Measurements from ENCODE around the gene RPL18.

The RPL18 gene

DNA sequence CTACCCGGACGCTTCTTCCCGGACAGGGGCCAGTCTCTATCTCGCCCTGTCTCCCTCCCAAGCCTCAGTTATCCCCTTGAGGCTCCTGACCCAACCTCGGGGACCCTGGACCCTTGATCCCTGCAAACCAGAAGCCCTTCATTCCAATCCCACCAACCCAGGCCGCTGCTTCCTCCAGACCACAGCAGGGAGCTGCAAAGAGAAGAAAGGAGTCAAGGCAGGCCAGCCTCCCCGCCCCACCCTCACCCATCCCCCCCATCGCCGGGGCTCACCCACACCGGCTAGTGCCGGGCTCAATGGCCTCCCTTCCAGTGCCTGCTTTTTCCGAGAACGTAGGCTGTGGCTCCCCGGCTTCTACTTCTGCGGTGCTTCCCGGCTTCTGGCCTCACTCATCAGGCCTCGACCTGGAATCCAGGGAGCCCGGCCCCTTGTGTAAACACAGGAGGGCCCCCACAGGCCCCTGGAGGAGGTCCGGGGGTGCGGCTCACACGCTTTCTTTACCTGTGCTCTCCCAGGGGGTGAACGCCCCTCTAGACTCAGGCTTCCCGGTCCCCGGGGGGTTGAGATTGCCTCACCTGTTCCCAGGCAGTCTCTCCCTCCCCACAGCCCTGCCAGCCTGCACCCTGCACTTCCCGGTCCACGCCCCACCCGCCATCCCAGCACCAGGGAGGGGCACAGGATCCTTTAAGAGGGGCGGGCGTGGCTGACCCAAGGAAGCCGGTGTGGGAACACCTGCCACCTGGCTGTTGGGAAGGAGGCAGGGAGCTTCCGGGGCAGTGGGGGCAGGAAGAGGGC lies 4.3 kb downstream of the RPL18 start, which contains the start of gene FAM83E:
Gene FAM83E, minus strand, starts transcription at position 641 of the 795 bp plus-strand sequence. CDS start 1,704 bp downstream, outside the sequence.
- DNase-seq (ENCODE audit: low read depth) = no peak

- DNase-seq (ENCODE audit: low read depth) = no peak
Measured at GRCh38 chr19:48613852-48614435, 5.0 kb downstream of the RPL18 start.

- DNase-seq (ENCODE audit: low read depth) = no peak
Measured at GRCh38 chr19:48613024-48613851, 5.7 kb downstream of the RPL18 start.

DNA sequence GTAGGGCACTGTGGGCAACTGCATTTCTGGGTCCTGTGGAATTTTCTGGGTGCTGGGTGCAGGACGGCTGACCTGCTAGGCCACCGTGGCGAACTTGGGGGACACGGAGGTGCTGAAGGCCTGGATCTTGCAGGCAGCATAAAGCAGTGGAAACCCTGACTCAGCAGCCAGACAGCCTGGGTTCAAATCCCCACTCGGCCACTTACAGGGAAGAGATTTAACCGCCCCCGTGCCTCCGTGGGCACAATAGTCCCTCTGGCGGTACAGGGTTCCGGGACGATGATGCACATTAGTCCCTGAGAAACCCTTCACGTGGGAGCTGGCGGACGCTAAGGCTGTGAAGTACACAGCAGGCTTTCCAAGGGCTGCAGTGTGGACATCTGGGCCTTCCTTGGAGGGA lies 7.1 kb downstream of the RPL18 start:
- no peak for DNase-seq (ENCODE audit: low read depth)

GRCh38 chr19:48609571-48610108 lies 9.3 kb downstream of the RPL18 start:
- DNase-seq (ENCODE audit: low read depth) = no peak

DNA sequence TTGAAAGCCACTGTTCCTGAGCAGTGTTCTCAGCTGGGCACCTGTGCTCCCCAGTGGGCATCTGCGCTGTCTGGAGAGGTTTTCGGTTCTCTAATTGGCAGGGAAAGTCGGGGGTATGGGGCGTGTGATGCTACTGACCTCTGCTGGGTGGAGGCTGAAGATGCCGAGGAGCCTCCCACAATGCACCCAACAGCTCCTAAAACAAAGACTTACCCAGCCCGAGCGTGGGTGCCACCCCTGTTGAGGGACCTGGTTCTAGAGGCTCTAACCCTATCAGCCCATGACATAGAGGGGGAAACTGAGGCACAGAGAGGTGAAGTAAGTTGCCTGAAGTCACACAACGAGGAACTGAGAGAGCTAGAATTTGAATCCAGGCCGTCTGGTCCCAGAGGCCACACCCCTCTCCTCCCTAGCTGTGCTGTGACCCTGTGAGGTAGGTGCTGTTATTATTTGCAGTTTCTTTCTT lies 10.1 kb downstream of the RPL18 start:
- no peak for DNase-seq (ENCODE audit: low read depth)

- no peak for DNase-seq (ENCODE audit: low read depth)
Measured at GRCh38 chr19:48607359-48607755, 11.6 kb downstream of the RPL18 start.

DNA sequence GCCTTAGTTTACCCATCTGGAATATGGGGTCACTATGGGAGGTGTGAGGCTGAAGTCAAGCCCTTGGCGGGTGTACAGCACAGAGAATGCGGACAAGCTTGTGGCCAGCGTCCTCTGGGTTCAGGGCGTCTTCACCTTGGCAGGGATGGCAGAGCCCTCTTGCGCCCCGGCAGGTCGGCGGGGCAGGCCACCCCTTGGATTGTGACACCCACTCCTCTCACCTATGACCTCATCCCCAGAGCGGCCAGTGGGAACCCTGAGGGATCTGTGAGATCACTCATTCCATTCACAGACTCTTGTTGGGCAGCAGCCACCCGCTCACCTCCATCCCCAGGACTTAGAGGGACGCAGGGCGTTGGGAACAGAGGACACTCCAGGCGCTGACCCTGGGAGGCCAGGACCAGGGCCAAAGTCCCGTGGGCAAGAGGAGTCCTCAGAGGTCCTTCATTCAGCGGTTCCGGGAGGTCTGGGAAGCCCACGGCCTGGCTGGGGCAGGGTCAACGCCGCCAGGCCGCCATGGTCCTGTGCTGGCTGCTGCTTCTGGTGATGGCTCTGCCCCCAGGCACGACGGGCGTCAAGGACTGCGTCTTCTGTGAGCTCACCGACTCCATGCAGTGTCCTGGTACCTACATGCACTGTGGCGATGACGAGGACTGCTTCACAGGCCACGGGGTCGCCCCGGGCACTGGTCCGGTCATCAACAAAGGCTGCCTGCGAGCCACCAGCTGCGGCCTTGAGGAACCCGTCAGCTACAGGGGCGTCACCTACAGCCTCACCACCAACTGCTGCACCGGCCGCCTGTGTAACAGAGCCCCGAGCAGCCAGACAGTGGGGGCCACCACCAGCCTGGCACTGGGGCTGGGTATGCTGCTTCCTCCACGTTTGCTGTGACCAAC lies 12.3 kb downstream of the RPL18 start, which contains the start of gene SPACA4:
Gene SPACA4, plus strand, starts transcription at position 280 of the 896 bp plus-strand sequence. Its CDS starts 237 bp downstream, at position 517.
- DNase-seq (ENCODE audit: low read depth) = no peak

- DNase-seq (ENCODE audit: low read depth) = no peak
Measured at GRCh38 chr19:48603850-48604249, 15.1 kb downstream of the RPL18 start.

- no peak for DNase-seq (ENCODE audit: low read depth)
Measured at GRCh38 chr19:48603449-48603848, 15.5 kb downstream of the RPL18 start.

DNA sequence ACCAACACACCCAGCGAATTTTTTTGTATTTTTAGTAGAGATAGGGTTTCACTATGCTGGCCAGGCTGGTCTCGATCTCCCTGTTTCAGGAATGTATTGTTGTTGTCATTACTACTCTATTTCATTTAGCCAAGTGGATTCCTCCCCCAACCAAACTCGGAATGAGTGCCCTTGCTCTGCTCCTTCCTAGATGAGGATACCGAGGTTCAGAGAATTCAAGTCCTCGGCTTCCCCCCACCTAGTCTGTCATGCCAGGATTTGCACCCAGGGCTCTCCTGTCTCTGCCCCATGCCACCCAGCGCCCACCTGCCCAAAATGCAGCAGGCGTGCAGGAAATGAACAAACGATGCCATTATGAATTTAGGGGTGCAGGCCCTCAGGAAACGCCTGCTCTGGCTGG lies 16.0 kb downstream of the RPL18 start:
- DNase-seq (ENCODE audit: low read depth) = no peak

DNA sequence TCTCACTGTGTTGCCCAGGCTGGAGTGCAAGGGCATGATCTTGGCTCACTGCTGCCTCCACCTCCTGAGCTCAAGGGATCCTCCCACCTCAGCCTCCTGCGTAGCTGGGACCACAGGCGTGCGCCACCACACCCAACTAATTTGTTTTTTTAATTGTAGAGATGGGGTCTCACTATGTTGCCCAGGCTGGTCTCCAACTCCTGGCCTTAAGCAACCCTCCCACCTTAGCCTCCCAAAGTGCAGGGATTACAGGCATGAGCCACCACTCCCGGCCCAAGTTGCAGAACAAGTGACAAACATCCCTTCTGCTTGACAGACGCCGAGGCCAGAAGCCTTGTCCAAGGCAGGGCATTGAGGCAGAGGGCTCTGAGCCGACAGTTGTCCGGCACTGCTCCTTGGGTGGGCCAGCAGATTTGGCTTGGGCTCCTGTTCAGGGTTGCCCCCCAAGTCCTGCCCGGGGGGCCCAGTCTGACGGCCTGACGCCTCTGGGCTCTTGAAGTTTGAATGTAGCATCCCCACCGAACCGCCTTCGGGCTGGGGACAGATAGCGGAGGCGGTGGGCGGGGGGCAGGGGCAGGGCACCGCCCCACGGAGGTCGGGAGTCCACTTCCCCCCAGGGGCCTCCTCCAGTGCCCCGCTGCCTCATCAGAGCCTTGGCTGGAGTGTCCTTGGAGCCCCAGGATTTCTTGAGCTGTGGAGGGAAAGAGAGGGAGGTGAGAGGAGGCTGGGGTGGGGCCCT lies 18.1 kb downstream of the RPL18 start:
- no peak for DNase-seq (ENCODE audit: low read depth)

GRCh38 chr19:48598996-48599700 lies 19.8 kb downstream of the RPL18 start:
- no peak for DNase-seq (ENCODE audit: low read depth)

GRCh38 chr19:48596679-48597465 lies 22.1 kb downstream of the RPL18 start:
- DNase-seq (ENCODE audit: low read depth) = no peak

GRCh38 chr19:48596237-48596636 lies 22.7 kb downstream of the RPL18 start:
- no peak for DNase-seq (ENCODE audit: low read depth)

DNA sequence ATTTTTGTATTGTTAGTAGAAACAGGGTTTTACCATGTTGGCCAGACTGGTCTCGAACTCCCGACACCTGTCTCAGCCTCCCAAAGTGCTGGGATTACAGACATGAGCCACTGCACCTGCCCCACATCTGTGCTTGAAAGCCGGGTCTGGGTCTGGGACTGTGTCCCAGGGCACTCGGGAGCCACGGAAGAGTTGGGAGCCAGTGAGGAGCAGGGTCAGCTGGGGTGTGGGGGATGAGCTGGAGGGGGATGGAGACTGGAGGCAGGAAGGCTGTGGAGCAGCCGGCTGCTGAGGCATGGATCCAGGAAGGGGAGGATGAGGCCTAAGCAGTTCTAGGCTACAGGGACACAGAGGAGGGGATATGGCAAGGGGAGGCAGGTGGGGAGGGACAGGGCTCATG lies 23.1 kb downstream of the RPL18 start:
- DNase-seq (ENCODE audit: low read depth) = no peak

- no peak for DNase-seq (ENCODE audit: low read depth)
Measured at GRCh38 chr19:48595171-48595570, 23.8 kb downstream of the RPL18 start.

DNA sequence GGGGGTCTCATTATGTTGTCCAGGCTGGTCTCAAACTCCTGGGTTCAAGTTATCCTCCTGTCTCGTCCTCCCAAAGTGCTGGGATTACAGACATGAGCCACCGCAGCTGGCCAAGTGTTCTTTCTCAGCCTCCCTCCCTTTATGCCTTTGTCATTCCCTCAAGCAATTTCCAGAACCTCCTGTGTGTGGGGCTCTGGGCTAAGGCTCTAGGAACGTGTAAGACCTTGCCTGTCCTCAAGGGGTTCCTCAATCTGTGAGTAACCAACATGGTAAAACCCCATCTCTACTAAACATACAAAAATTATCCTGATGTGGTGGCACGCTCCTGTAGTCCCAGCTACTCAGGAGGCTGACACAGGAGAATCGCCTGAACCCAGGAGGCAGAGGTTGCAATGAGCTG lies 28.0 kb downstream of the RPL18 start:
- no peak for DNase-seq (ENCODE audit: low read depth)
